GM19043 (cell line): ENCODE data around the gene DLX6.

Source experiments
- ATAC-seq: cut with Tn5 transposase; IDR thresholded peaks from one replicate; pipeline ENCODE4 v1.9.1; 2021; ENCODE audit warnings: low read depth; ENCODE audit not compliant: unreplicated experiment

Gene DLX6

GRCh38 chr7:97005183-97006054 lies at the start of gene DLX6:
TSS of gene DLX6 (plus strand) at chr7:97005553. CDS start at chr7:97005978, 425 bp downstream.
- ATAC-seq, result no peak

- ATAC-seq, result no peak
These were observed 46.2 kb upstream of the DLX6 start for GRCh38 chr7:96959135-96959534.

GRCh38 chr7:96962221-96962885 lies 43.0 kb upstream of the DLX6 start:
- ATAC-seq, result no peak

DNA sequence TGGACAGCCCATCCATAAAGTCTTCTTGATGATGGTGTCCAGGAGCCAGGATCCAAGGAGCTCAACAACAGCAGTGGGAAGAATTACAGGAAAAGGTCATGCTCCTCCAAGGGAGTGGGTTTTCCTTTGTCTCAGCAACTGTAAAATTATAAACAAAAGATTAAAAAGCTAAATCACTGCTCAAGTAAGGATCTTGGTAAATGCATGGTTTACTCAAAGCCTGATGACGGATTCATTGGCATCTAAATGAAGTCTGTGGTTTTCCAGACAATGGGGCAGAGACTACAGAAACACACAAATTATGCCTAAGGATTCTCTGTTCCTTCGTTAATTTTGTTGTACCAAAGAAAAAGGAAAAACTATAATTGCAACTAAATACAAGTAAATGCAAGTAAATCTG lies 36.4 kb upstream of the DLX6 start:
- ATAC-seq, result no peak

DNA sequence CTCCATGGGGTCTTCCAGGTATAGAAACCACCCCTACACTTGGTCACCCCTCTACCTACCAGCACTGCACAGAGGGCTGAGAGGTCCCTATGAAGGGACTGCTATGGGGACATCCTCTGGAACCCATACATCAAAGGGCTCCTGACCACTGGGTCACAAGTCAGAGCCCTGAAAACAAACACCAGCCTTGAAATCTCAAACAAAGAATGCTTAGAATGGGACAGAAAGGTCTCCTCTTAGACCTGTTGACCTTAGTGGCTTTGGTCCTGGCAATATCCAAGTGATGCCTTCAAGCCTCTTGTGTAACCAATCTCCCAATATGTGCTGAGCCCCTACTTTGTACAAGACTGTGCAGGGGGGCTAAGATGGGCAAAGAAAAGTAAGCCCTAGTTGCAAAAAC lies 34.6 kb upstream of the DLX6 start:
- ATAC-seq, result no peak

GRCh38 chr7:96973986-96974385 lies 31.4 kb upstream of the DLX6 start:
- no peak for ATAC-seq

DNA sequence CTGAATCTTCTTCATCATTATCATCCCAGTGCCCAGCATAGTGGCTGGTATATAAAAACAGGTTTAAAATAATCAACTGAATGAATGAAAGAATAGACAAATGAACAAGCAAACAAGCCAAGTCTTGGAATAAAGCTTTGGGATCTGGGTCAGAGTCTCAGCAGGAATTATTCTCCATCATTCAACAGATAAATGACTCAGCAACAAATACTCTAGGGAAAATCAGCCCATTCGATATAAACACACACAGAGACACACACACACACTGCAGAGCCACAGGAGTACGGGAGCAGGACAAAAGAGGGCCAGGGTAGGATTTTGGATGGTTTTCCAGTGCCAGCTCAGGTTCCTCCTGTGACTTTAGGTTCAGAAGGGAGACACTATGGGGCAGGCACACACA lies 29.2 kb upstream of the DLX6 start:
- ATAC-seq, result no peak

DNA sequence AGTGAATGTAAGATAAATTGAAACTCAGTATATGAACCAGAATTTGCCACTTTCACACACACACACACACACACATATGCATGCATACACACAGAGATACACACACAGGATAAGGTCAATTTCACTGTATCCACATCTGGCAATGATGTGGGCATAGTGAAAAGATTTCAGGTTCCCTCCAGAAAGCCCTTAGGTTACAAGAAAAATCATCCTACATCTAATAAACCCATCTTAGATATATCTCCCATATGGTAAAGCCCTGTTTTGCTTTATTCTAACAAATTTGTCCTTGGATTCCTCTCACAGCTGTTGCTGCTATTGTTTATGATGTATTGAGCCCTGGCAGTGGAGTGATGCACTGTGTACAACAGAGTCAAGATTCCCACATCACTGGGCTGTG lies 27.9 kb upstream of the DLX6 start:
- no peak for ATAC-seq

- no peak for ATAC-seq
These were observed 25.6 kb upstream of the DLX6 start for GRCh38 chr7:96979551-96980276.

DNA sequence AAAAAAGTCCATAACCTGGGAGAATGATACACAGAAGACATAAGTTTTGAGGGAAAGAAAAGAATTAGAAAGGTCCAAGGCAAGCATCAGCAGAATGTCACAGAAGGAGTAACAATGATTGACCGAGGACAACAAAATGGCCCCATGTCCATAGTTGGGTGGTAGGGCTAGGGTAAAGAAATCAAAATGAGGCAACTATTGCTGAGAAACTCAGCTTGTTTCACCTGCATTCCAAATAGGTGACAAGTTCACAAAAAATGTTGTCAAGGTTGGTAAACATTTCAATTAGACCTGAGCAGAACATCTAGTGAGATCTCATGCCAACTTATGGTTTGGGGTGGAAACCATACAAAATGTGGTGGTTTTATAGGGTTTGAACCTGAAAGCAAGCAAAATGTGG lies 22.8 kb upstream of the DLX6 start:
- ATAC-seq, result no peak

DNA sequence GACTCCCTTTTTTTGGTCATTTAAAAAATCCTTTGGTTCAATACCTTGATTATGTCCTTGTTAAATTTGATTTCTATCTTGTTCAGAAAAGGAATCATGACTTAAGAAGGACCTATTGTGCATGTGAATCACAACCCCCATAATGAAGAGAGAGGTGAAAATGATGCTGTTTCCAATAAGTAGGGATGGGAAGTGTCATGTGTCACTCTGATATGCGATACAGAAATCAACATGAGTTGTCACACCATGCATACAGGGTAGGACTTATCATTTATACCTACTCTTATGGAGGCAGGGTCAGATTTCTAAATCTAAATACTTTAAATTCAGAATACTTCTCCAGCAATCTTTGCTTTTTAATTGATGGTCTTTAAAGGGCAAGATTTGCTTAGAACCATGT lies 19.4 kb upstream of the DLX6 start:
- ATAC-seq, result no peak

DNA sequence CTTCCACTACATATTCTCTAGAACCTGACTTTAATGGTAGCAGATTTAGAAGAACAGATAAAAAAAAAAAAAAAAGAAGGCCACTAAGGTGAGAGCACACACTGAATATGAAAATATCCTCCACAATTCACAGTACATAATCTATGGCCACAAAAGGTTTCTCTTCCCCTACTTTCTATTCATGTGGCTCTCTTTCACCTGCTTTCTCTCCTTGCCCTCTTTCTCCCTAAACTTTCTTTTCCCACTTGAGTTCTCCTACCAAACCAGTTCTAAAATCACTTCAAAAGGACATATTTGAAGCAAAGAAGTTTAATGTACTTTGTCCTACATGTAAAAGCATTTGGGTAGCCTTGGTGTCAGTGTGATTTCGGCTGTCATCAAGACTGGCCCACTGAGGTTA lies 18.5 kb upstream of the DLX6 start:
- no peak for ATAC-seq

GRCh38 chr7:96987719-96988118 lies 17.6 kb upstream of the DLX6 start:
- no peak for ATAC-seq

- ATAC-seq, result no peak
These were observed 16.0 kb upstream of the DLX6 start for GRCh38 chr7:96989241-96989858.

DNA sequence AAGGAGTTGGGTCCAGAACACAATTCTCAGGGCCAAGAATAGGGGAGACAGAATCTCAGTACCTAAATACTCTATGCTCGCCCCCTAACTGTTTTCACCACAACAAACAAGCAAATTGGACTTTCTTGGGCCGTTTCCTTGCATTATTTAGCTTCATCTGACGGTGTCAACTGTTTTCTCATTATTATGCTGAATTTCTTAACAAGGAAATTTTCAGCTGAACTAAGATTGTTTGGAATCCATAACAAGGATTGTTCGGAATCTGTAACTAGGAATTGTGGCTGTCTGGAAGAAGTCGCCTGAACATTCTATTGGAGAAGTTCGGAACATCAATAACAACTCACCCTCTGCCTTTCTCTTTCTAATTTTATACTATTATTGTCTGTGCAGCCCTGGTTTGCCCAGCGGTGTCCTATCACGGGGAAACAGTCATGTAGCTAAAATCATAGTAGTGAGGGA lies 15.5 kb upstream of the DLX6 start:
- no peak for ATAC-seq

- no peak for ATAC-seq
These were observed 13.7 kb upstream of the DLX6 start for GRCh38 chr7:96991546-96992191.

GRCh38 chr7:96992192-96993005 lies 13.0 kb upstream of the DLX6 start:
- no peak for ATAC-seq

GRCh38 chr7:96993094-96993865 lies 12.1 kb upstream of the DLX6 start:
- no peak for ATAC-seq

DNA sequence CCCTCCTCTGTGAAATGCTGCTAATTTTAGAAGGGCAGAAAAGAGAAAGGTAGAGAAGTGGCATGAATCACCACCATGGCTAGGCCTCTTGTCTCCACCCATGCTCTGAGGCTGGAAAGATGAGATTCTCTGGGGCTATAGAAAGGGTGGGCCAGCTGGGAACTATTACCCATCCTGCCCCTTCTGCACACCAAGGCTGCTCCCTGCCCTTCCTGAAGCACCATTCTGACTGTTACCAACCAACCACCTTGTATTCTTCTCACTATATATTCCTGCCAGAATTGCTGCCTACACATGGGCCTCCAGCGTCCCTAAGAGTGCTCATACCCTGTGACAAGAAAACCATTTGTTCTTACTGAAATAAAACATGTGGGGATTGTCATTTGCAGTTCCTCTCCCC lies 11.4 kb upstream of the DLX6 start:
- no peak for ATAC-seq
